Astrocyte (in vitro differentiated cells and primary cell): ENCODE data around the gene CSMD2. TPM values are rescaled to one million over a fixed set of nuclear protein-coding genes. Genes with fewer than 3 reads are reported as not detected.

Source experiments
- DNase-seq: peaks from one replicate; pipeline ENCODE4 v3.0.0-alpha.2; 2010; ENCODE audit warnings: low read depth
- FAIRE-seq: peaks from 2 replicates; lab custom pipeline; 2011; peaks lifted over from hg19 to GRCh38; lab: Jason Lieb, UNC
- H2AFZ ChIP-seq: 2 replicates; pipeline ENCODE4 v1.6.0; 2012; ENCODE audit warnings: low read depth, low read length, inconsistent platforms
- H3K27ac ChIP-seq: 2 replicates; pipeline ENCODE4 v1.5.1; 2011; ENCODE audit warnings: low read depth, low read length, inconsistent platforms
- H3K27me3 ChIP-seq: 2 replicates; pipeline ENCODE4 v1.6.0; 2011; ENCODE audit warnings: low read length, inconsistent platforms; ENCODE audit not compliant: insufficient read depth
- H3K36me3 ChIP-seq: 2 replicates; pipeline ENCODE4 v1.5.1; 2011; ENCODE audit warnings: low read length, inconsistent platforms; ENCODE audit not compliant: insufficient read depth
- H3K4me1 ChIP-seq: 2 replicates; pipeline ENCODE4 v1.5.1; 2011; ENCODE audit warnings: low read length, inconsistent platforms; ENCODE audit not compliant: insufficient read depth
- H3K4me2 ChIP-seq: 2 replicates; pipeline ENCODE4 v1.6.0; 2012; ENCODE audit warnings: low read length, inconsistent platforms
- H3K4me3 ChIP-seq: 2 replicates; pipeline ENCODE4 v1.5.1; 2011; ENCODE audit warnings: low read depth, mild to moderate bottlenecking, low read length, inconsistent platforms; ENCODE audit not compliant: insufficient read depth
- H3K79me2 ChIP-seq: 2 replicates; pipeline ENCODE4 v1.6.0; 2012; ENCODE audit warnings: mild to moderate bottlenecking, low read length, inconsistent platforms; ENCODE audit not compliant: insufficient read depth
- H3K9ac ChIP-seq: 2 replicates; pipeline ENCODE4 v1.6.0; 2012; ENCODE audit warnings: mild to moderate bottlenecking, low read length, inconsistent platforms
- H3K9me3 ChIP-seq: 2 replicates; pipeline ENCODE4 v1.5.1; 2012; ENCODE audit warnings: low read depth, mild to moderate bottlenecking, low read length, inconsistent platforms; ENCODE audit not compliant: insufficient read depth
- H4K20me1 ChIP-seq: 2 replicates; pipeline ENCODE4 v1.6.0; 2012; ENCODE audit warnings: low read length, inconsistent platforms; ENCODE audit not compliant: insufficient read depth
- H3K27ac Mint-ChIP-seq: one replicate; pipeline ENCODE4 v1.8.0; 2021; ENCODE audit warnings: mild to moderate bottlenecking, mixed read lengths; ENCODE audit not compliant: unreplicated experiment
- H3K27me3 Mint-ChIP-seq: one replicate; pipeline ENCODE4 v1.8.0; 2021; ENCODE audit warnings: low read depth, mixed read lengths; ENCODE audit not compliant: unreplicated experiment
- H3K36me3 Mint-ChIP-seq: one replicate; pipeline ENCODE4 v1.8.0; 2021; ENCODE audit warnings: low read depth, mixed read lengths; ENCODE audit not compliant: unreplicated experiment
- H3K4me1 Mint-ChIP-seq: one replicate; pipeline ENCODE4 v1.8.0; 2021; ENCODE audit warnings: low read depth, mixed read lengths; ENCODE audit not compliant: unreplicated experiment
- H3K4me3 Mint-ChIP-seq: one replicate; pipeline ENCODE4 v1.8.0; 2021; ENCODE audit warnings: mild to moderate bottlenecking, moderate library complexity, mixed read lengths; ENCODE audit not compliant: unreplicated experiment
- H3K9me3 Mint-ChIP-seq: one replicate; pipeline ENCODE4 v1.8.0; 2021; ENCODE audit warnings: mild to moderate bottlenecking, mixed read lengths; ENCODE audit not compliant: unreplicated experiment
- EZH2 ChIP-seq: IDR thresholded peaks from 2 replicates; pipeline ENCODE4 v1.6.1; 2012; ENCODE audit warnings: mild to moderate bottlenecking, low read length, inconsistent platforms; ENCODE audit not compliant: insufficient read depth
- total RNA-seq: library from RNA; stranded (reverse); gene quantifications from 2 replicates; pipeline ENCODE4 v1.2.1, GENCODE V29; 2021
- TF ChIP-seq, protein P1 (sequence below): IDR thresholded peaks from 2 replicates; pipeline ENCODE4 v1.5.1; 2011; ENCODE audit warnings: low read depth, mild to moderate bottlenecking, inconsistent platforms, low read length, moderate library complexity; ENCODE audit not compliant: insufficient read depth

Gene CSMD2
- total RNA-seq, 1 donor from 2014 or later: 11.1 TPM

DNA sequence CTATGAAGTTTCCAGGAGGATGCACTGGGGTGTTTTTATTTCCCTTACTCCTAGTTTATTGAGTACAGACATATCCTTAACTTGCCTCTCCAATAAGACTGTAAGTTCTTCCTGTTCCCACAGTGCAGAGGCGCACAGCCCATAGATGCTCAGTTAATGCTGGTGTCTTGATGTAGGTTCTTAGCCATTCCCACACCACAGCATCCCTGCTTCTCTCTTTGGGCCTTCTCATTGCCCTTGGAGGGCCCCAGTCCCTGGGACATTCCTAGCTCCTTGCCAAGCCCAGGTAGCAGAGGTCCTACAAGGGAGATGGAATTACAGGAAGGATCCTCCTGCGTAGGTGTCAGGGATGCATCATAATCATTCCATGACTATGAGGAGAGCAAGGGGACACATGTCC lies 362.8 kb downstream of the CSMD2 start:
- DNase-seq: no peak
- H3K27ac Mint-ChIP-seq: no peak overlapping the region
- no peak for TF ChIP-seq EZH2
- TF ChIP-seq, protein P1, sequence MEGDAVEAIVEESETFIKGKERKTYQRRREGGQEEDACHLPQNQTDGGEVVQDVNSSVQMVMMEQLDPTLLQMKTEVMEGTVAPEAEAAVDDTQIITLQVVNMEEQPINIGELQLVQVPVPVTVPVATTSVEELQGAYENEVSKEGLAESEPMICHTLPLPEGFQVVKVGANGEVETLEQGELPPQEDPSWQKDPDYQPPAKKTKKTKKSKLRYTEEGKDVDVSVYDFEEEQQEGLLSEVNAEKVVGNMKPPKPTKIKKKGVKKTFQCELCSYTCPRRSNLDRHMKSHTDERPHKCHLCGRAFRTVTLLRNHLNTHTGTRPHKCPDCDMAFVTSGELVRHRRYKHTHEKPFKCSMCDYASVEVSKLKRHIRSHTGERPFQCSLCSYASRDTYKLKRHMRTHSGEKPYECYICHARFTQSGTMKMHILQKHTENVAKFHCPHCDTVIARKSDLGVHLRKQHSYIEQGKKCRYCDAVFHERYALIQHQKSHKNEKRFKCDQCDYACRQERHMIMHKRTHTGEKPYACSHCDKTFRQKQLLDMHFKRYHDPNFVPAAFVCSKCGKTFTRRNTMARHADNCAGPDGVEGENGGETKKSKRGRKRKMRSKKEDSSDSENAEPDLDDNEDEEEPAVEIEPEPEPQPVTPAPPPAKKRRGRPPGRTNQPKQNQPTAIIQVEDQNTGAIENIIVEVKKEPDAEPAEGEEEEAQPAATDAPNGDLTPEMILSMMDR: no peak
- Histone ChIP-seq H3K27me3 (no peaks in the 10 kb centered on the region), H3K4me3 (no peak overlapping the region), H3K4me1 (no peaks in the 10 kb centered on the region), H3K9ac (no peak overlapping the region), H2AFZ (no peak overlapping the region), H4K20me1 (no peaks in the 10 kb centered on the region), H3K4me2 (no peak overlapping the region), H3K9me3 (no peaks in the 10 kb centered on the region), H3K79me2 (no peaks in the 10 kb centered on the region), H3K27ac (no peak overlapping the region), H3K36me3 (peaks cover 2% of the 10 kb centered on the region)
- H3K27me3 Mint-ChIP-seq: no peaks in the 10 kb centered on the region
- no peak overlapping the region for H3K4me3 Mint-ChIP-seq
- peaks cover 3% of the 10 kb centered on the region for H3K9me3 Mint-ChIP-seq
- peaks cover 31% of the 10 kb centered on the region for H3K36me3 Mint-ChIP-seq
- H3K4me1 Mint-ChIP-seq: no peaks in the 10 kb centered on the region
- FAIRE-seq: no peak

DNA sequence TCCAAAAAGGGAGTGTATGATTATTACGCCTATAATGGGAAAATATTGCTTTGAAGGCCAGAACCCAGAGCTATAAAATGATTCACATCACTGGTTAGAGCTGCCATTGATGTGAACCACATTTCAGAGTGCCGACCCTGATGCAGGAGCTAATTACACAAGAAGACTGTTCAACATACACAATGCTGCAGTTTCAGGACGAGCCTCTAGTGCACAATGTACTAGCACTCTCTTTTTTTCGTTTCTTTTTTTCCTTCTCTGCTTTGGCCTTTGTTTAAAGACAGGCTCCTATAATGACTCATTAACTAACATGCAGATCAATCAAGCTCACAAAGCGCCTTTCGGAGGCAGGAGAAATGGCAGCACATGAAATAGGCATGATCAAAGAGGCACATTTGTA lies 367.2 kb downstream of the CSMD2 start:
- Mint-ChIP-seq H3K4me3 (no peak overlapping the region), H3K27ac (no peak overlapping the region)
- no peak for FAIRE-seq

DNA sequence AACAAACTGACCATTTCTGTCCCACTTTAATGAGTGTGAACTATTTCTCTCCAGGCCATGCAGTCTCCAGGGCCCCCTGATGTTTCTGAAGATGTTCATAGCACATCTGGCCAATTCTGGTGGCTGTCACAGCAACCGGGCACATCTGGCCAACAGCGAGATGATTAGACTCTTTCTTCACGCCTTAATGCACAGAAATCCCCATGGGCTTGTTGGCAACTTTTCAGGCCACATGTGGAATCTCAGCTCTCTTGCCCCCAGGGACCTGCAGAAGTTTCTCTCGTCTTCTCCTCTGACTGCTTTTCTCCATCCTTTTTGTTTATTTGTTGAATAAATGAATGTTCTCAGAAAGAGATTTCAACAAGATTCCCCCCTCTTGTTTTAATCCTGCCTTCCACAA lies 372.4 kb downstream of the CSMD2 start:
- no peaks in the 10 kb centered on the region for H3K4me1 Mint-ChIP-seq
- H3K27ac Mint-ChIP-seq: no peak overlapping the region
- no peak overlapping the region for H3K4me3 Mint-ChIP-seq
- Histone ChIP-seq H3K27ac (no peak overlapping the region), H3K4me1 (no peaks in the 10 kb centered on the region), H3K9me3 (no peaks in the 10 kb centered on the region), H2AFZ (no peak overlapping the region), H3K27me3 (no peaks in the 10 kb centered on the region), H3K4me3 (no peak overlapping the region), H4K20me1 (no peaks in the 10 kb centered on the region), H3K4me2 (no peak overlapping the region), H3K9ac (no peak overlapping the region), H3K36me3 (no peaks in the 10 kb centered on the region), H3K79me2 (no peaks in the 10 kb centered on the region)
- H3K9me3 Mint-ChIP-seq: peaks cover 18% of the 10 kb centered on the region
- peaks cover 47% of the 10 kb centered on the region for H3K36me3 Mint-ChIP-seq
- FAIRE-seq (no peak), DNase-seq (no peak)
- H3K27me3 Mint-ChIP-seq: peaks cover 3% of the 10 kb centered on the region
- TF ChIP-seq EZH2: no peak
- TF ChIP-seq, protein P1: no peak

More for the DNA sequence above, 367.2 kb downstream of the CSMD2 start:
- Mint-ChIP-seq H3K27me3 (peaks cover 3% of the 10 kb centered on the region), H3K9me3 (peaks cover 18% of the 10 kb centered on the region), H3K4me1 (no peaks in the 10 kb centered on the region), H3K36me3 (peaks cover 59% of the 10 kb centered on the region)
- Histone ChIP-seq H3K9me3 (no peaks in the 10 kb centered on the region), H3K79me2 (no peaks in the 10 kb centered on the region), H4K20me1 (no peaks in the 10 kb centered on the region), H2AFZ (no peak overlapping the region), H3K4me1 (no peaks in the 10 kb centered on the region), H3K9ac (no peak overlapping the region), H3K27me3 (no peaks in the 10 kb centered on the region), H3K4me2 (no peak overlapping the region), H3K36me3 (no peaks in the 10 kb centered on the region), H3K27ac (no peak overlapping the region), H3K4me3 (no peak overlapping the region)
- TF ChIP-seq, protein P1: no peak
- no peak for TF ChIP-seq EZH2
- DNase-seq: no peak
